Measurements from ENCODE around the gene KHDC1.
"Not testable (repeated sequence)": the region's sequence is repeated elsewhere in the genome, so short reads cannot be mapped to it uniquely, and the experiment has no call there.

Gene KHDC1

GRCh38 chr6:73290435-73290834, 27.4 kb upstream of the KHDC1 start:
- no peaks in the 10 kb centered on the region for H3K27me3 ChIP-seq (ENCODE audit: insufficient read depth, poor library complexity, severe bottlenecking)
- peak overlapping the region; percentile 18 for H3K27ac ChIP-seq (ENCODE audit: poor library complexity, severe bottlenecking)
- no peak overlapping the region for H3K4me3 ChIP-seq (ENCODE audit: severe bottlenecking)
- ATAC-seq (ENCODE audit: low read depth) (peak; percentile 66), DNase-seq (ENCODE audit: low spot score) (no peak)
- TF ChIP-seq, protein P1, sequence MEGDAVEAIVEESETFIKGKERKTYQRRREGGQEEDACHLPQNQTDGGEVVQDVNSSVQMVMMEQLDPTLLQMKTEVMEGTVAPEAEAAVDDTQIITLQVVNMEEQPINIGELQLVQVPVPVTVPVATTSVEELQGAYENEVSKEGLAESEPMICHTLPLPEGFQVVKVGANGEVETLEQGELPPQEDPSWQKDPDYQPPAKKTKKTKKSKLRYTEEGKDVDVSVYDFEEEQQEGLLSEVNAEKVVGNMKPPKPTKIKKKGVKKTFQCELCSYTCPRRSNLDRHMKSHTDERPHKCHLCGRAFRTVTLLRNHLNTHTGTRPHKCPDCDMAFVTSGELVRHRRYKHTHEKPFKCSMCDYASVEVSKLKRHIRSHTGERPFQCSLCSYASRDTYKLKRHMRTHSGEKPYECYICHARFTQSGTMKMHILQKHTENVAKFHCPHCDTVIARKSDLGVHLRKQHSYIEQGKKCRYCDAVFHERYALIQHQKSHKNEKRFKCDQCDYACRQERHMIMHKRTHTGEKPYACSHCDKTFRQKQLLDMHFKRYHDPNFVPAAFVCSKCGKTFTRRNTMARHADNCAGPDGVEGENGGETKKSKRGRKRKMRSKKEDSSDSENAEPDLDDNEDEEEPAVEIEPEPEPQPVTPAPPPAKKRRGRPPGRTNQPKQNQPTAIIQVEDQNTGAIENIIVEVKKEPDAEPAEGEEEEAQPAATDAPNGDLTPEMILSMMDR (IDR thresholded peaks at IDR 0.05; ENCODE audit: poor library complexity, severe bottlenecking): no peak
- H3K9me3 ChIP-seq (ENCODE audit: severe bottlenecking): no peaks in the 10 kb centered on the region
- peaks cover 41% of the 10 kb centered on the region for H3K36me3 ChIP-seq (ENCODE audit: low read depth)
- no peaks in the 10 kb centered on the region for H3K4me1 ChIP-seq (ENCODE audit: insufficient read depth, poor library complexity, severe bottlenecking)

GRCh38 chr6:73286752-73287151, 23.8 kb upstream of the KHDC1 start:
- H3K36me3 ChIP-seq (ENCODE audit: low read depth): peaks cover 31% of the 10 kb centered on the region
- ATAC-seq (ENCODE audit: low read depth) (no peak), DNase-seq (ENCODE audit: low spot score) (no peak)
- no peak overlapping the region for H3K4me3 ChIP-seq (ENCODE audit: severe bottlenecking)
- TF ChIP-seq, protein P1 (IDR thresholded peaks at IDR 0.05; ENCODE audit: poor library complexity, severe bottlenecking): no peak
- no peaks in the 10 kb centered on the region for H3K27me3 ChIP-seq (ENCODE audit: insufficient read depth, poor library complexity, severe bottlenecking)
- no peaks in the 10 kb centered on the region for H3K9me3 ChIP-seq (ENCODE audit: severe bottlenecking)
- peaks cover 6% of the 10 kb centered on the region for H3K4me1 ChIP-seq (ENCODE audit: insufficient read depth, poor library complexity, severe bottlenecking)
- no peak overlapping the region for H3K27ac ChIP-seq (ENCODE audit: poor library complexity, severe bottlenecking)

DNA sequence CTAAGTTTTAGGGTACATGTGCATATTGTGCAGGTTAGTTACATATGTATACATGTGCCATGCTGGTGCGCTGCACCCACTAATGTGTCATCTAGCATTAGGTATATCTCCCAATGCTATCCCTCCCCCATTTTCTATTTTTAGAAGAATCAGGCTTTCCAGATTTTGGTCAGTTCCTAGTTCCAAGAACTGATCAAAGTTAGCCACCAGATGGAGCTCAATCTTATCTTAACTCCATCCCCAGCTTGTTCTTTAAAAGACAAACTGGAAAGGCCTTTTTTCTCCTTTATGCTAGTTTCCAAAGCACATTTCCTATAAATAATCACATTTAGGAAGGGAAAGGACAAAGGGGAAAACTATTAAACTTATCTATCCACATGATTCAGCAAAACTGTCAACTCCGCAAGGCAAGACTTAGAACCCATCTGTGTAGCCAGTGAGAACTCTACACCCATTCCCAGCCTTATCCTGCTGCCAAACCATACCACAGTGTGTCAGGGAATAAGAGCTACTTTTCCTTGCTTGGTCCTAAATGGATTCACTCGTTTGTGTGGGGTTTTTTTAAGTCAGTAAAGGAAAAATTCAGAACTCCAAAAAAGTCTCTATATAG, 22.8 kb upstream of the KHDC1 start:
- ATAC-seq (ENCODE audit: low read depth) (peak; percentile 33; the same call in 1 of the 3 replicates), DNase-seq (ENCODE audit: low spot score) (no peak)
- H3K36me3 ChIP-seq (ENCODE audit: low read depth): peaks cover 29% of the 10 kb centered on the region
- H3K27ac ChIP-seq (ENCODE audit: poor library complexity, severe bottlenecking): no peak overlapping the region
- H3K4me3 ChIP-seq (ENCODE audit: severe bottlenecking): no peak overlapping the region
- no peaks in the 10 kb centered on the region for H3K9me3 ChIP-seq (ENCODE audit: severe bottlenecking)
- peaks cover 6% of the 10 kb centered on the region for H3K4me1 ChIP-seq (ENCODE audit: insufficient read depth, poor library complexity, severe bottlenecking)
- TF ChIP-seq, protein P1 (IDR thresholded peaks at IDR 0.05; ENCODE audit: poor library complexity, severe bottlenecking): peak; percentile 58
- no peaks in the 10 kb centered on the region for H3K27me3 ChIP-seq (ENCODE audit: insufficient read depth, poor library complexity, severe bottlenecking)

DNA sequence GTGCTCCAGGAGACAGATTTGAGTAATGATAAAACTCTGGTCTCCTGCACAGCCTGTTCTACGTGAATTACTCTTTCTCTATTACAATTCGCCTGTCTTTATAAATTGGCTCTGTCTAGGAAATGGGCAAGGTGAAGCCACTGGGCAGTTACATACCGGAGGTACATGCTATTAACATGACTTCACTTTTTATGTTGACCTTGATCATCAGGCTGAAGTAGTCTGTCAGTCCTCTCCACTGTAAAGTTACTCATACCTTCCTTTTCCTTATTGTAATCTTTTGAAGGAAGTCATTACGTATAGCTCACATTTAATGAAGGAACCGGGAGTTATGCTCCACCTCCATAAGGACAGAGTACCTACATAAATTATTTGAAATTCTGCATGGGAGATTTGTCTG, 19.9 kb upstream of the KHDC1 start:
- TF ChIP-seq, protein P1 (IDR thresholded peaks at IDR 0.05; ENCODE audit: poor library complexity, severe bottlenecking): no peak
- peaks cover 30% of the 10 kb centered on the region for H3K36me3 ChIP-seq (ENCODE audit: low read depth)

GRCh38 chr6:73281684-73282083, 18.7 kb upstream of the KHDC1 start:
- ATAC-seq (ENCODE audit: low read depth); H3K4me3 ChIP-seq (ENCODE audit: severe bottlenecking); H3K27ac ChIP-seq (ENCODE audit: poor library complexity, severe bottlenecking); H3K9me3 ChIP-seq (ENCODE audit: severe bottlenecking); DNase-seq (ENCODE audit: low spot score); H3K4me1 ChIP-seq (ENCODE audit: insufficient read depth, poor library complexity, severe bottlenecking); H3K27me3 ChIP-seq (ENCODE audit: insufficient read depth, poor library complexity, severe bottlenecking): not testable (repeated sequence)
- H3K36me3 ChIP-seq (ENCODE audit: low read depth): peaks cover 29% of the 10 kb centered on the region

More for the DNA sequence above, 19.9 kb upstream of the KHDC1 start:
- peak; percentile 86 for ATAC-seq (ENCODE audit: low read depth)
- no peak for DNase-seq (ENCODE audit: low spot score)
- peaks cover 6% of the 10 kb centered on the region for H3K4me1 ChIP-seq (ENCODE audit: insufficient read depth, poor library complexity, severe bottlenecking)
- no peaks in the 10 kb centered on the region for H3K27me3 ChIP-seq (ENCODE audit: insufficient read depth, poor library complexity, severe bottlenecking)
- H3K9me3 ChIP-seq (ENCODE audit: severe bottlenecking): no peaks in the 10 kb centered on the region
- H3K27ac ChIP-seq (ENCODE audit: poor library complexity, severe bottlenecking): peak overlapping the region; percentile 37
- no peak overlapping the region for H3K4me3 ChIP-seq (ENCODE audit: severe bottlenecking)

- not testable (repeated sequence) for ATAC-seq (ENCODE audit: low read depth); H3K4me1 ChIP-seq (ENCODE audit: insufficient read depth, poor library complexity, severe bottlenecking); H3K4me3 ChIP-seq (ENCODE audit: severe bottlenecking); DNase-seq (ENCODE audit: low spot score); H3K9me3 ChIP-seq (ENCODE audit: severe bottlenecking); H3K27me3 ChIP-seq (ENCODE audit: insufficient read depth, poor library complexity, severe bottlenecking)
- peaks cover 65% of the 10 kb centered on the region for H3K36me3 ChIP-seq (ENCODE audit: low read depth)
- peak overlapping the region; percentile 6 for H3K27ac ChIP-seq (ENCODE audit: poor library complexity, severe bottlenecking)
Measured at GRCh38 chr6:73269296-73269695, 6.3 kb upstream of the KHDC1 start.

- H3K4me3 ChIP-seq (ENCODE audit: severe bottlenecking); H3K9me3 ChIP-seq (ENCODE audit: severe bottlenecking); H3K27ac ChIP-seq (ENCODE audit: poor library complexity, severe bottlenecking); DNase-seq (ENCODE audit: low spot score); ATAC-seq (ENCODE audit: low read depth); H3K27me3 ChIP-seq (ENCODE audit: insufficient read depth, poor library complexity, severe bottlenecking): not testable (repeated sequence)
- Histone ChIP-seq H3K4me1 (ENCODE audit: insufficient read depth, poor library complexity, severe bottlenecking) (peaks cover 13% of the 10 kb centered on the region), H3K36me3 (ENCODE audit: low read depth) (peaks cover 61% of the 10 kb centered on the region)
Measured at GRCh38 chr6:73268896-73269295, 5.9 kb upstream of the KHDC1 start.
